ENCODE measurements around the gene KIRREL3.

The KIRREL3 gene

DNA sequence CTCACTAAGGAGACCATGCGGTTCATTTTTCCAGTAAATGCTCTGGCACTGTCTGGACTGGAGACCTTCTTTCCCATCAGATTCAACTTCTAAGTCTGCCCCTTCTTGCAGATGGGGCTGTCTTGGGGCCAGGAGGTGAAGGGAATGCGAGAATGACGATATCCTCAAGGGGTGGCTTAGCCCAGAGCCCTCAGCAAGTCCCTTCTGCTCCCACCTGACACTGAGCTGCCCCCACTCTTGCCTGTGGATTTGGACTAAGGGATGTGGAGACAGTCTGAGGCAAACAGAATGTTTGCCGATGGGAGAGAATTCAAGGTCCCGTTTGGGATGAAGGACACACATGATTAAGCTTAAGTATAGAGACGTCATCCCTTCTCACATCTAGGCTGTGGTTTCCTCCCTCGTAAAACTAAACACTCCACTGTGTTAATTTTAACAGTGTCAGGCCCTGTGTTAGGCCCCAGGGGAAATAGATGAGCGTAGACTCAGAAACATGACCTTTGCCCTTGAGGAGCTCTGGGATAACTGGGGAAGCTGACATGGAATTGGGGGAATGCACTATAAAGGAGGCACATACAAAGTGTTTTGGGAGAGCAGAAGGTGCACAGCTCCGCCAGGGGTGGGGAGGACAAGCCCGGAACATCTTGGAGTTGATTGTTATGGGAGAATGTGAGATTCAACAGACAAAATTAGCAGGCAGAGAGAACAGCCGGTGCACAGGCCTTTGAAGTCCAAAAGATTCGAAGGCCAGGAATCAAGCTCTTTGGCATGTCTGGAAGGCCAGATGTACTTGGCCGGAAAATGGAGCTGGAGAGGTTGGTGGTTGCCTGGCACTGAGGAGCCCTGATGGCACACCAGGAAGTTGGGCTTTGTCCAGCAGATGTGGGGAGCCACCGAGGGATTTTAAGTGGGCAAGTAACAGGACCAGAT, 573.5 kb downstream of the KIRREL3 start:
- TF ChIP-seq, protein P1, sequence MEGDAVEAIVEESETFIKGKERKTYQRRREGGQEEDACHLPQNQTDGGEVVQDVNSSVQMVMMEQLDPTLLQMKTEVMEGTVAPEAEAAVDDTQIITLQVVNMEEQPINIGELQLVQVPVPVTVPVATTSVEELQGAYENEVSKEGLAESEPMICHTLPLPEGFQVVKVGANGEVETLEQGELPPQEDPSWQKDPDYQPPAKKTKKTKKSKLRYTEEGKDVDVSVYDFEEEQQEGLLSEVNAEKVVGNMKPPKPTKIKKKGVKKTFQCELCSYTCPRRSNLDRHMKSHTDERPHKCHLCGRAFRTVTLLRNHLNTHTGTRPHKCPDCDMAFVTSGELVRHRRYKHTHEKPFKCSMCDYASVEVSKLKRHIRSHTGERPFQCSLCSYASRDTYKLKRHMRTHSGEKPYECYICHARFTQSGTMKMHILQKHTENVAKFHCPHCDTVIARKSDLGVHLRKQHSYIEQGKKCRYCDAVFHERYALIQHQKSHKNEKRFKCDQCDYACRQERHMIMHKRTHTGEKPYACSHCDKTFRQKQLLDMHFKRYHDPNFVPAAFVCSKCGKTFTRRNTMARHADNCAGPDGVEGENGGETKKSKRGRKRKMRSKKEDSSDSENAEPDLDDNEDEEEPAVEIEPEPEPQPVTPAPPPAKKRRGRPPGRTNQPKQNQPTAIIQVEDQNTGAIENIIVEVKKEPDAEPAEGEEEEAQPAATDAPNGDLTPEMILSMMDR (conservative IDR thresholded peaks at IDR 0.05; ENCODE audit: low read length): no peak
- no peak overlapping the region for H3K4me3 ChIP-seq (ENCODE audit: low read length)
- no peak for DNase-seq (ENCODE audit: low read depth)

DNA sequence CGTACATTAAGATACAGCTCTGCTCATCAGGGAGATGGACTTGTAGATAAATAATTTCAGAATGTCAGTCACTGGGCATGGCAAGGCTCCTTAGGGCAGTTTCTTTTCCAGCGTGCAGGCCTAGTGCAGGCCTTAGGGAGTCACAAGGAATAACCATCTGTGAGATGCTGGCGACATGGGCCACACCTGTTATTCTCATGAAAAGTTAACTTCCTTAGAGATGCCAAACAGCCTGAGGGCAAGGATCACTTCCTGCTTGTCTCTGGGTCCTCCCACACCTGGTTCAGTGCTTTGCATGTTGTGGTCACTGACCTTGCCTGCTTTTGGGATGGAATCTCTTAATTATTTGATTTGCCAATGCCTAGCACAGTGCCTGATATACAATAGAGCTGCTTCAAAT, 574.5 kb downstream of the KIRREL3 start:
- no peak overlapping the region for H3K4me3 ChIP-seq (ENCODE audit: low read length)
- no peak for DNase-seq (ENCODE audit: low read depth)
- TF ChIP-seq, protein P1 (conservative IDR thresholded peaks at IDR 0.05; ENCODE audit: low read length): no peak

DNA sequence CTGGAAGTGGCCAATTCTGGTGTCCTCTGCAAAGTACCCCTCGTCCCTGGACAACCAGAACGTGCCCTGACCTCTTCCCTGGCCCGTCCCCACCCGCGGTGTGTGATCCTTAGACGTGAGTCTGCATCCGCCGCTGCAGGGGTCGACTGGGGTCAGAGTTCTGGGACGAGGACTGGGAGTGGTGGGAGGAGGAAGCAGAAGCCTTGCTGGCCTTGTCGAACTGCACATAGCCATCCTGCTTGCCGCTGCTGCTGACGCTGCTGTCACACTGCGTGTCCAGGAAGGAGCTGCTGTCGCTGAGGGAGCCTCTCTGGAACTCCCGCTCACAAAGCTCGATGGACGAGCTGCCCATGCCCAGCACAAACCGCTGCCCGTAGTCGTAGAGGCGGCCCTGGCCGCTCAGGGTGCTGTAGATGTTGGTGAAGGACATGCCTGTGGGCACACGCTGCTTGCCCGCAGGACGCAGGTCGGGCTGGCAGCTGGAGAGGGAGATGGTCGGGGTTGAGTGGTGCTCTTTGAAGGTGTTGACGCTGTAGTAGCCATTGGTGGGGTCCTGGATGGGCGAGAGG, 576.0 kb downstream of the KIRREL3 start:
- TF ChIP-seq, protein P1 (conservative IDR thresholded peaks at IDR 0.05; ENCODE audit: low read length): no peak
- no peak overlapping the region for H3K4me3 ChIP-seq (ENCODE audit: low read length)
- no peak for DNase-seq (ENCODE audit: low read depth)

DNA sequence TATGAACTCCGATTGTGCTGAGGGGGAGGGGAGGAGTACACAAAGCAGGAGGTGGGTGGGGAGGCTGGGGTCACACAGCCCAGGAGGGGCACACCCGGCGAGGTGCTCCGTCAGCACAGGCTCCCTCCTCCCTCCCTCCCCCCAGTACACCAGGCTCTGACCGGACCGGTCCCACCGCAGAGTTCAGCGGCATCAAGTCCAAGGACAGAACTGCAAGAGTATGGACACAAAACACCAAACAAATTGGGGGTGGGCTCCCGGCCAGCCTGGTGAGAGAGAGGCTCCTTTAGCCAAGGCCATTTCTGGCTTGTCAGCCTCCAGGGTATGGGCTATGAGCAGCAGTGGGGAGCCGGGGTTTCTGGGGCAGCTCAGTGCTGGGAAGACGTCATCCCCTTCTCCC, 576.8 kb downstream of the KIRREL3 start:
- TF ChIP-seq, protein P1 (conservative IDR thresholded peaks at IDR 0.05; ENCODE audit: low read length): no peak
- DNase-seq (ENCODE audit: low read depth): no peak
- H3K4me3 ChIP-seq (ENCODE audit: low read length): no peak overlapping the region

DNA sequence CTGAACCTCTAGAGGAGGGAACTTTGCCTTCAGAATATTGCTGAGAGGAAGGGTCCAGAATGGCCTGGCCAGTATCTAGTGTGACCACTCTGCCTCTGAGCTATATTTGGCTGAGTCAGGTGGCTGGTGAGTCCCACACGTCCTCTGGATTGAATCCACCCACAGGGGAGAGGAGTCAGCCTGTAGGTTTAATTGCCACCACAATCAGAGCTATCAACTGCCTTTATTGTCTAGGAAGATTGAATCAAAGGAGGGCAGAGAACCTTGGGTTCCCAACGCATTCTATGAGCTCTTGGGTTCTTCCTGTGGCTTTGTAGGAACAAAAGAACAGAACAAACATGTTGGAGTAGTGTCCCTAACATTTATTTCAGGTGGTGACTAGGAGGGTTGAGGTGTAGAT, 577.4 kb downstream of the KIRREL3 start:
- TF ChIP-seq, protein P1 (conservative IDR thresholded peaks at IDR 0.05; ENCODE audit: low read length): no peak

DNA sequence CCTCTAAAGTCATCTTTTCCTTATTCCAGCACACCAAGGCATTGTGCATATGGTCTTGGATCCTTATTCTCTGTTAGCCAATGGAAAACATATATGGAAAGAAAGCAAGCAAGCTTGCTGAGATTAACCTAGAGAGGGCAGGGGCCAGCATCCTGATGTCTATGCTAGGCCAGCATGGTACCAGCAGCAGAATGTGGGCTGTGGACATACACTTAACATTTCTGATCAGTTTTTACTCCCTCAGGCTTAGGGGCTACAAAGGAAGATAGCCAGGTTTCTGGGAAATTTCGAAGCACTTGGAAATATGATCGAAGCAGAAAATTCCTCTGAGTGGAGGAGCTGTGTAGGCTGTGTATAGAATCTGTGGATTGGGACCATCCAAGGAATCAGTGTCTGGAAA, 578.1 kb downstream of the KIRREL3 start:
- no peak overlapping the region for H3K4me3 ChIP-seq (ENCODE audit: low read length)
- TF ChIP-seq, protein P1 (conservative IDR thresholded peaks at IDR 0.05; ENCODE audit: low read length): no peak
- DNase-seq (ENCODE audit: low read depth): no peak

More for the DNA sequence above, 577.4 kb downstream of the KIRREL3 start:
- no peak overlapping the region for H3K4me3 ChIP-seq (ENCODE audit: low read length)
- DNase-seq (ENCODE audit: low read depth): no peak

DNA sequence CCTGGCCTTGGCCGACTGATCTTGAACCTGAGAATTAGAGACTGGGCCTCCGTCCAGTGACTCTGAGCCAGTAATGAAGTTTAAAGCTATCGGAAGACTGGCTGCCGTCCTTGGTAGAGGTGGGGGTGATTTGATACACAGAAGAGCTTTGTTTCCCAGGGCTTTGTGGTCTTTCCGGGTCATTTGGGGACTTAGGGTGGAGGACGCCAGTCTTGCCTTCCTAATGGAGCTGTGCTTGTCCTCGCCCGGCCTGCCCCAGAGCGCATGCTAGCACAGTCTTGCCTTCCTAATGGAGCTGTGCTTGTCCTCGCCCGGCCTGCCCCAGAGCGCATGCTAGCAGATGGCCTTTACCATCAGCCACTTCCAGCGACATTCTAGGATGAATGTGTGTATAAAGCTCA, 579.3 kb downstream of the KIRREL3 start:
- H3K4me3 ChIP-seq (ENCODE audit: low read length): no peak overlapping the region
- TF ChIP-seq, protein P1 (conservative IDR thresholded peaks at IDR 0.05; ENCODE audit: low read length): no peak
- DNase-seq (ENCODE audit: low read depth): no peak

Data from AG10803 (cell line).